ENCODE data around the gene SLC7A5.
"Not testable (repeated sequence)": the region's sequence is repeated elsewhere in the genome, so short reads cannot be mapped to it uniquely, and the experiment has no call there.

DNA sequence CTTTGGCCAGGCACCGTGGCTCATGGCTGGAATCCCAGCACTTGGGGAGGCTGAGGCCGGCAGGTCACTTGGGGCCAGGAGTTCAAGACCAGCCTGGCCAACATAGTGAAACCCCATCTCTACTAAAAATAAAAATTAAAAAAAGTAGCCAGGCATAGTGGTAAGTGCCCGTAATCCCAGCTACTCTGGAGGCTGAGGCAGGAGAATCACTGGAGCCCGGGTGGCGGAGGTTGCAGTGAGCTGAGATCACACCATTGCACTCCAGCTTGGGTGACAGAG is 43.5 kb downstream of the SLC7A5 start:
- not testable (repeated sequence) for TF ChIP-seq SPI1, POLR2AphosphoS5, POLR2A (IDR thresholded peaks at IDR 0.05; ENCODE audit: low read depth, low read length)
